Endothelial cell of umbilical vein (primary cell): Measurements from ENCODE around the gene NPVF. TPM values are rescaled to one million over a fixed set of nuclear protein-coding genes. Genes with fewer than 3 reads are reported as not detected.

Experiments
- BruUV-seq: library from RNA; stranded (reverse); fragments of 400-500 nt; replicated peaks from 2 replicates; lab custom pipeline; 2021; lab: Mats Ljungman, UMichigan
- CTCF ChIA-PET: fragments of 300-600, 350-600 bp; sonication (Branson Sonifier 250); formaldehyde crosslinking; loops from one replicate; lab custom pipeline; 2021; ENCODE audit warnings: antibody characterized with exemption, inconsistent platforms; lab: Charles Lee
- POLR2A ChIA-PET: fragments of 300-600, 350-600 bp; sonication (Branson Sonifier 250); formaldehyde crosslinking; loops from one replicate; lab custom pipeline; 2021; ENCODE audit warnings: antibody characterized with exemption, inconsistent platforms; lab: Charles Lee
- DNase-seq: peaks from one replicate; pipeline ENCODE4 v3.0.0-alpha.2; 2011; ENCODE audit warnings: low read depth, low spot score
- FAIRE-seq: peaks from 2 replicates; lab custom pipeline; 2011; peaks lifted over from hg19 to GRCh38; lab: Jason Lieb, UNC
- H2AFZ ChIP-seq: 2 replicates; pipeline ENCODE4 v1.6.0; 2012; ENCODE audit warnings: low read depth, low read length, control low read depth, inconsistent platforms
- H3K27ac ChIP-seq: 2 replicates; pipeline ENCODE4 v1.5.1; 2011; ENCODE audit warnings: low read depth, mild to moderate bottlenecking, control low read depth, low read length, moderate library complexity; ENCODE audit not compliant: insufficient read depth
- H3K27me3 ChIP-seq, 2 experiments: 2 replicates each; pipeline versions ENCODE4 v1.6.0 to v1.6.1; 2011; ENCODE audit warnings: low read length in 2 of 2, mixed read lengths in 1 of 2; ENCODE audit not compliant: control insufficient read depth in 2 of 2, insufficient read depth in 2 of 2
- H3K36me3 ChIP-seq, 2 experiments: 2 replicates in 1 of 2; 3 replicates in 1 of 2; pipeline ENCODE4 v1.5.1; 2011; ENCODE audit warnings: low read length in 2 of 2, mild to moderate bottlenecking in 1 of 2, moderate library complexity in 1 of 2; ENCODE audit not compliant: control insufficient read depth in 2 of 2, insufficient read depth in 2 of 2; ENCODE audit errors: extremely low read depth in 1 of 2
- H3K4me1 ChIP-seq: 3 replicates; pipeline ENCODE4 v1.5.1; 2011; ENCODE audit warnings: mild to moderate bottlenecking, low read length; ENCODE audit not compliant: control insufficient read depth, insufficient read depth; ENCODE audit errors: extremely low read depth
- H3K4me2 ChIP-seq: 2 replicates; pipeline ENCODE4 v1.6.1; 2011; ENCODE audit warnings: low read length, control low read depth, mixed read lengths; ENCODE audit not compliant: insufficient read depth
- H3K4me3 ChIP-seq, 3 experiments: fragments of 200-600 bp in 1 of 3; sonication (generic), shearing (Covaris generic) in 1 of 3; replicated peaks in 1 of 3; 2 replicates each; pipeline ENCODE4 v1.5.1; 2011 to 2016; ENCODE audit warnings: control low read depth in 3 of 3, low read length in 3 of 3, mild to moderate bottlenecking in 2 of 3, inconsistent platforms in 1 of 3, low read depth in 1 of 3, moderate library complexity in 1 of 3; ENCODE audit not compliant: insufficient read depth in 1 of 3
- H3K79me2 ChIP-seq: 2 replicates; pipeline ENCODE4 v1.6.0; 2012; ENCODE audit warnings: low read length, inconsistent platforms; ENCODE audit not compliant: control insufficient read depth, insufficient read depth
- H3K9ac ChIP-seq: replicated peaks from 2 replicates; pipeline ENCODE3; 2011; ENCODE audit warnings: low read length, control low read depth; ENCODE audit not compliant: insufficient read depth; ENCODE audit errors: extremely low read depth
- H3K9me1 ChIP-seq: replicated peaks from 3 replicates; pipeline ENCODE4 v1.6.0; 2011; ENCODE audit warnings: mild to moderate bottlenecking, low read length; ENCODE audit not compliant: control insufficient read depth, insufficient read depth; ENCODE audit errors: extremely low read depth
- H3K9me3 ChIP-seq: replicated peaks from 2 replicates; pipeline ENCODE4 v1.5.1; 2012; ENCODE audit warnings: low read length, inconsistent platforms; ENCODE audit not compliant: control insufficient read depth, insufficient read depth
- H4K20me1 ChIP-seq: replicated peaks from 2 replicates; pipeline ENCODE3; 2011; ENCODE audit warnings: mild to moderate bottlenecking, low read length; ENCODE audit not compliant: control insufficient read depth, insufficient read depth; ENCODE audit errors: extremely low read depth
- CTCF ChIP-seq, 2 donors: IDR thresholded peaks; 1 replicate in 1 of 2; 2 replicates in 1 of 2; pipeline ENCODE4 v1.5.1; 2011; ENCODE audit warnings: low read length in 2 of 2, mild to moderate bottlenecking in 2 of 2, moderate library complexity in 2 of 2, control low read depth in 1 of 2, inconsistent platforms in 1 of 2, low read depth in 1 of 2; ENCODE audit not compliant: insufficient read depth in 1 of 2; ENCODE audit errors: extremely low read depth in 1 of 2
- EZH2 ChIP-seq: IDR thresholded peaks from 2 replicates; pipeline ENCODE4 v1.6.1; 2012; ENCODE audit warnings: borderline replicate concordance, low read depth, mild to moderate bottlenecking, moderate library complexity, low read length, inconsistent platforms; ENCODE audit not compliant: severe bottlenecking
- FOS ChIP-seq: IDR thresholded peaks from 2 replicates; pipeline ENCODE4 v1.6.1; 2011; ENCODE audit warnings: mild to moderate bottlenecking, low read length, moderate library complexity, borderline replicate concordance; ENCODE audit not compliant: insufficient read depth
- GATA2 ChIP-seq: IDR thresholded peaks from 2 replicates; pipeline ENCODE4 v1.7.0; 2011; ENCODE audit warnings: low read depth, mild to moderate bottlenecking, moderate library complexity, mixed read lengths, low read length; ENCODE audit not compliant: insufficient read length, insufficient read depth
- JUN ChIP-seq: IDR thresholded peaks from 2 replicates; pipeline ENCODE4 v1.6.1; 2011; ENCODE audit warnings: borderline replicate concordance, low read depth; ENCODE audit not compliant: insufficient read length, insufficient read depth
- MAX ChIP-seq: IDR thresholded peaks from 2 replicates; pipeline ENCODE4 v1.6.1; 2011; ENCODE audit not compliant: insufficient read depth, insufficient read length
- MYC ChIP-seq: IDR thresholded peaks from one replicate; pipeline ENCODE4 v1.6.1; 2011; ENCODE audit warnings: mild to moderate bottlenecking, low read depth, low read length
- POLR2A ChIP-seq: IDR thresholded peaks from 2 replicates; pipeline ENCODE4 v1.6.1; 2012; ENCODE audit warnings: low read depth, mild to moderate bottlenecking, control low read depth, low read length
- POLR2AphosphoS5 ChIP-seq: IDR thresholded peaks from 2 replicates; pipeline ENCODE4 v1.6.1; 2012; ENCODE audit warnings: low read depth, mild to moderate bottlenecking, control low read depth, low read length, moderate library complexity; ENCODE audit not compliant: insufficient read depth
- dilution Hi-C: fragments of 300-500 bp; cut with MboI; formaldehyde crosslinking; loops from one replicate; pipeline ENCODE4 v1.15.0; 2019; ENCODE audit warnings: low sequenced_read_pairs; ENCODE audit not compliant: extremely low pct_ligation_motif_present
- intact Hi-C: fragments of 100-400 bp; cut with micrococcal nuclease; formaldehyde crosslinking; loops from one replicate; pipeline ENCODE4 v1.10.0; 2022
- polyA plus RNA-seq, 4 experiments: library from polyadenylated mRNA; depleted of rRNA in 3 of 4; stranded (reverse) in 3 of 4; unstranded in 1 of 4; fragments of >200 nt; gene quantifications; 2 replicates each; pipeline versions ENCODE4 v1.2.1 to v1.2.3, GENCODE V29; 2011 to 2012; ENCODE audit warnings: missing spikeins in 1 of 4
- total RNA-seq: library from RNA; stranded (reverse); gene quantifications from 2 replicates; pipeline ENCODE4 v1.2.3, GENCODE V29; 2021

NPVF gene
- total and polyA plus RNA-seq, 2 donors (not counting 3 experiments of a cell fraction or from before 2014, with no cell fraction given): not detected

GRCh38 chr7:25208525-25209221 lies 19.6 kb downstream of the NPVF start:
- no peak for TF ChIP-seq CTCF (IDR thresholded peaks at IDR 0.05; ENCODE audit: extremely low read depth in 1 of 2, insufficient read depth in 1 of 2, low read depth in 1 of 2, low read length in 2 of 2)
- no peak for TF ChIP-seq GATA2
- no peak for TF ChIP-seq EZH2
- no peak for TF ChIP-seq JUN
- no peak for TF ChIP-seq POLR2A
- TF ChIP-seq MAX: no peak
- no peak for TF ChIP-seq MYC
- TF ChIP-seq FOS: no peak
- no peak for TF ChIP-seq POLR2AphosphoS5
- no peak overlapping the region for H2AFZ ChIP-seq
- POLR2A ChIA-PET: no interaction called here
- no peaks in the 10 kb centered on the region for H3K4me1 ChIP-seq
- BruUV-seq: no TSS peak
- no peaks in the 10 kb centered on the region for H3K27me3 ChIP-seq
- no peak overlapping the region for H3K4me3 ChIP-seq
- H3K36me3 ChIP-seq: no peaks in the 10 kb centered on the region
- CTCF ChIA-PET: interaction anchor here (2.1 kb wide), 1 partner anchor 8 kb away, joined by 17 read pairs; no protein-coding TSS in a partner anchor
- H4K20me1 ChIP-seq: no peaks in the 10 kb centered on the region
- H3K9me3 ChIP-seq: no peaks in the 10 kb centered on the region
- no peaks in the 10 kb centered on the region for H3K79me2 ChIP-seq
- DNase-seq (no peak), FAIRE-seq (no peak)
- no peak overlapping the region for H3K9ac ChIP-seq
- H3K27ac ChIP-seq: no peak overlapping the region
- intact Hi-C loops: no loop called here
- dilution Hi-C loops: no loop called here
- H3K4me2 ChIP-seq: no peak overlapping the region
- H3K9me1 ChIP-seq: no peaks in the 10 kb centered on the region
